Measurements from ENCODE around the gene LSG1. TPM values are rescaled to one million over a fixed set of nuclear protein-coding genes. Genes with fewer than 3 reads are reported as not detected.

The LSG1 gene
- total and polyA plus RNA-seq, 9 of the 15 experiments (the other 6 are each of a cell fraction or from before 2014, with no cell fraction given), result 14.9 to 73.7 (median 46.7) TPM

DNA sequence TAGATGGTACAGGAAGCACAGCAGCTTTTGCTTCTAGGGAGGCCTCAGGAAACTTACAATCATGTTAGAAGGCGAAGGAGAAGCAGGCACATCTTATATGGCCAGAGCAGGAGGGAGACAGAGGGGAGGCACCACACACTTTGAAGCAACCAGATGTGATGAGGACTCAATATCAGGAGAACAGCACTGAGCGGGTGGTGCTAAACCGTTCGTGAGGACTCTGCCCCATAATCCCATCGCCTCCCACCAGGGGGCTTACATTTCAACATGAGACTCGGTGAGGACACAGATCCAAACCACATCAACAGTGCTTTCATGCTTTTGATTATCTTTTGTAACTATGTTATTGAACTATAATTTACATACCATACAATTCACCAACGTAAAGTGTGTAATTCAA lies 31.2 kb downstream of the LSG1 start:
- Histone ChIP-seq H3K9me1 (ENCODE audit: control insufficient read depth, insufficient read depth, low read length) (no peaks in the 10 kb centered on the region), H3K4me3 (no peak overlapping the region), H3K27me3 (ENCODE audit: control insufficient read depth in 2 of 2, insufficient read depth in 2 of 2, low read length in 2 of 2) (no peaks in the 10 kb centered on the region), H3K27ac (ENCODE audit: extremely low read depth, low read depth, low read length) (no peak overlapping the region), H3K4me1 (replicated peaks in 1 of 2; ENCODE audit: control insufficient read depth in 2 of 2, insufficient read depth in 2 of 2, low read length in 2 of 2) (no peaks in the 10 kb centered on the region; a peak in 1 of 5 replicates), H3K9ac (ENCODE audit: insufficient read depth in 1 of 2, low read depth in 2 of 2, low read length in 2 of 2) (no peak overlapping the region), H3K9me3 (replicated peaks; ENCODE audit: control insufficient read depth, insufficient read depth, low read depth, low read length) (no peaks in the 10 kb centered on the region), H4K20me1 (replicated peaks; ENCODE audit: control insufficient read depth, insufficient read depth, low read length) (no peaks in the 10 kb centered on the region), H3K4me2 (ENCODE audit: insufficient read depth, low read length) (no peak overlapping the region), H2AFZ (ENCODE audit: low read depth, low read length) (no peak overlapping the region), H3K79me2 (ENCODE audit: control insufficient read depth, insufficient read depth, low read length) (no peaks in the 10 kb centered on the region), H3K36me3 (ENCODE audit: control insufficient read depth, insufficient read depth, low read length) (peaks cover 58% of the 10 kb centered on the region)
- POLR2A ChIA-PET, result no interaction called here
- in situ Hi-C loops (cut with MboI) (no loop called here), intact Hi-C loops (cut with micrococcal nuclease) (no loop called here)
- WGBS (ENCODE audit: insufficient coverage, low coverage, missing lambda C conversion rate), result 62% methylated on average over 7 of the region's 7 CpGs
- BruUV-seq (replicated peaks), result TSS peak; percentile 49
- FAIRE-seq (peak; percentile 65), ATAC-seq (peak; percentile 86), DNase-seq (ENCODE audit: extremely low read depth in 1 of 4, low spot score in 3 of 4) (peak in 2 of 4 experiments; percentile 32 to 44)
- CTCF ChIA-PET (ENCODE audit: low intra/inter-chr PET ratio), result no interaction called here
- TF ChIP-seq, protein P1, sequence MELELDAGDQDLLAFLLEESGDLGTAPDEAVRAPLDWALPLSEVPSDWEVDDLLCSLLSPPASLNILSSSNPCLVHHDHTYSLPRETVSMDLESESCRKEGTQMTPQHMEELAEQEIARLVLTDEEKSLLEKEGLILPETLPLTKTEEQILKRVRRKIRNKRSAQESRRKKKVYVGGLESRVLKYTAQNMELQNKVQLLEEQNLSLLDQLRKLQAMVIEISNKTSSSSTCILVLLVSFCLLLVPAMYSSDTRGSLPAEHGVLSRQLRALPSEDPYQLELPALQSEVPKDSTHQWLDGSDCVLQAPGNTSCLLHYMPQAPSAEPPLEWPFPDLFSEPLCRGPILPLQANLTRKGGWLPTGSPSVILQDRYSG (tag; conservative IDR thresholded peaks at IDR 0.05; ENCODE audit: low read depth), result no peak
- TF ChIP-seq, protein P2, sequence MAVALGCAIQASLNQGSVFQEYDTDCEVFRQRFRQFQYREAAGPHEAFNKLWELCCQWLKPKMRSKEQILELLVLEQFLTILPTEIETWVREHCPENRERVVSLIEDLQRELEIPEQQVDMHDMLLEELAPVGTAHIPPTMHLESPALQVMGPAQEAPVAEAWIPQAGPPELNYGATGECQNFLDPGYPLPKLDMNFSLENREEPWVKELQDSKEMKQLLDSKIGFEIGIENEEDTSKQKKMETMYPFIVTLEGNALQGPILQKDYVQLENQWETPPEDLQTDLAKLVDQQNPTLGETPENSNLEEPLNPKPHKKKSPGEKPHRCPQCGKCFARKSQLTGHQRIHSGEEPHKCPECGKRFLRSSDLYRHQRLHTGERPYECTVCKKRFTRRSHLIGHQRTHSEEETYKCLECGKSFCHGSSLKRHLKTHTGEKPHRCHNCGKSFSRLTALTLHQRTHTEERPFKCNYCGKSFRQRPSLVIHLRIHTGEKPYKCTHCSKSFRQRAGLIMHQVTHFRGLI (CRISPR knock-in tag; IDR thresholded peaks at IDR 0.05), result no peak
- TF ChIP-seq RBM39 (optimal IDR thresholded peaks at IDR 0.05; ENCODE audit: low read depth, low read length) (no peak), POLR2B (IDR thresholded peaks at IDR 0.05; ENCODE audit: low read depth, partially characterized antibody) (no peak), MAFG (tag; conservative IDR thresholded peaks at IDR 0.05) (no peak), SRSF7 (optimal IDR thresholded peaks at IDR 0.05; ENCODE audit: low read depth, low read length) (no peak), ZNF282 (CRISPR knock-in tag; IDR thresholded peaks at IDR 0.05) (no peak)
- TF ChIP-seq, protein P3, sequence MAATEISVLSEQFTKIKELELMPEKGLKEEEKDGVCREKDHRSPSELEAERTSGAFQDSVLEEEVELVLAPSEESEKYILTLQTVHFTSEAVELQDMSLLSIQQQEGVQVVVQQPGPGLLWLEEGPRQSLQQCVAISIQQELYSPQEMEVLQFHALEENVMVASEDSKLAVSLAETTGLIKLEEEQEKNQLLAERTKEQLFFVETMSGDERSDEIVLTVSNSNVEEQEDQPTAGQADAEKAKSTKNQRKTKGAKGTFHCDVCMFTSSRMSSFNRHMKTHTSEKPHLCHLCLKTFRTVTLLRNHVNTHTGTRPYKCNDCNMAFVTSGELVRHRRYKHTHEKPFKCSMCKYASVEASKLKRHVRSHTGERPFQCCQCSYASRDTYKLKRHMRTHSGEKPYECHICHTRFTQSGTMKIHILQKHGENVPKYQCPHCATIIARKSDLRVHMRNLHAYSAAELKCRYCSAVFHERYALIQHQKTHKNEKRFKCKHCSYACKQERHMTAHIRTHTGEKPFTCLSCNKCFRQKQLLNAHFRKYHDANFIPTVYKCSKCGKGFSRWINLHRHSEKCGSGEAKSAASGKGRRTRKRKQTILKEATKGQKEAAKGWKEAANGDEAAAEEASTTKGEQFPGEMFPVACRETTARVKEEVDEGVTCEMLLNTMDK (IDR thresholded peaks at IDR 0.05; ENCODE audit: borderline replicate concordance, insufficient read depth, low read depth, low read length, poor library complexity, severe bottlenecking), result peak; percentile 43
- TF ChIP-seq, protein P4, sequence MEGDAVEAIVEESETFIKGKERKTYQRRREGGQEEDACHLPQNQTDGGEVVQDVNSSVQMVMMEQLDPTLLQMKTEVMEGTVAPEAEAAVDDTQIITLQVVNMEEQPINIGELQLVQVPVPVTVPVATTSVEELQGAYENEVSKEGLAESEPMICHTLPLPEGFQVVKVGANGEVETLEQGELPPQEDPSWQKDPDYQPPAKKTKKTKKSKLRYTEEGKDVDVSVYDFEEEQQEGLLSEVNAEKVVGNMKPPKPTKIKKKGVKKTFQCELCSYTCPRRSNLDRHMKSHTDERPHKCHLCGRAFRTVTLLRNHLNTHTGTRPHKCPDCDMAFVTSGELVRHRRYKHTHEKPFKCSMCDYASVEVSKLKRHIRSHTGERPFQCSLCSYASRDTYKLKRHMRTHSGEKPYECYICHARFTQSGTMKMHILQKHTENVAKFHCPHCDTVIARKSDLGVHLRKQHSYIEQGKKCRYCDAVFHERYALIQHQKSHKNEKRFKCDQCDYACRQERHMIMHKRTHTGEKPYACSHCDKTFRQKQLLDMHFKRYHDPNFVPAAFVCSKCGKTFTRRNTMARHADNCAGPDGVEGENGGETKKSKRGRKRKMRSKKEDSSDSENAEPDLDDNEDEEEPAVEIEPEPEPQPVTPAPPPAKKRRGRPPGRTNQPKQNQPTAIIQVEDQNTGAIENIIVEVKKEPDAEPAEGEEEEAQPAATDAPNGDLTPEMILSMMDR (IDR thresholded peaks at IDR 0.05 in 2 of 3, conservative IDR thresholded peaks at IDR 0.05 in 1 of 3; ENCODE audit: insufficient read depth in 2 of 3, low read depth in 1 of 3, low read length in 3 of 3), result peak; percentile 22 to 52 (median 46); a peak in 5 of 6 replicates
- TF ChIP-seq, protein P5, sequence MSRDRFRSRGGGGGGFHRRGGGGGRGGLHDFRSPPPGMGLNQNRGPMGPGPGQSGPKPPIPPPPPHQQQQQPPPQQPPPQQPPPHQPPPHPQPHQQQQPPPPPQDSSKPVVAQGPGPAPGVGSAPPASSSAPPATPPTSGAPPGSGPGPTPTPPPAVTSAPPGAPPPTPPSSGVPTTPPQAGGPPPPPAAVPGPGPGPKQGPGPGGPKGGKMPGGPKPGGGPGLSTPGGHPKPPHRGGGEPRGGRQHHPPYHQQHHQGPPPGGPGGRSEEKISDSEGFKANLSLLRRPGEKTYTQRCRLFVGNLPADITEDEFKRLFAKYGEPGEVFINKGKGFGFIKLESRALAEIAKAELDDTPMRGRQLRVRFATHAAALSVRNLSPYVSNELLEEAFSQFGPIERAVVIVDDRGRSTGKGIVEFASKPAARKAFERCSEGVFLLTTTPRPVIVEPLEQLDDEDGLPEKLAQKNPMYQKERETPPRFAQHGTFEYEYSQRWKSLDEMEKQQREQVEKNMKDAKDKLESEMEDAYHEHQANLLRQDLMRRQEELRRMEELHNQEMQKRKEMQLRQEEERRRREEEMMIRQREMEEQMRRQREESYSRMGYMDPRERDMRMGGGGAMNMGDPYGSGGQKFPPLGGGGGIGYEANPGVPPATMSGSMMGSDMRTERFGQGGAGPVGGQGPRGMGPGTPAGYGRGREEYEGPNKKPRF (IDR thresholded peaks at IDR 0.05; ENCODE audit: low read depth, low read length), result no peak

Measured in K562 (cell line).